Nasal cavity respiratory epithelium epithelial cell of viscerocranial mucosa (primary cell): ENCODE results near the gene TF. TPM values are rescaled to one million over a fixed set of nuclear protein-coding genes. Genes with fewer than 3 reads are reported as not detected.

Experiments
- total RNA-seq: library from RNA; depleted of rRNA; stranded (reverse); fragments of >200 nt; gene quantifications from 2 replicates; pipeline ENCODE4 v1.2.3, GENCODE V29; 2014

TF gene
- 0.21 and 0.34 TPM in 2 replicates for total RNA-seq

GRCh38 chr3:133745981-133746711 lies at the start of gene TF:
Gene TF (plus strand): TSS chr3:133746393. CDS start chr3:133746441, 48 bp downstream.

GRCh38 chr3:133805702-133806475 lies 59.7 kb downstream of the TF start, which contains the start of gene SRPRB:
Gene SRPRB (plus strand): TSS chr3:133805815. CDS start chr3:133805849, 34 bp downstream.

Other genes with a start within 250 kb of the TF start
- 268 and 308 TPM in 2 replicates for gene CDV3, start 172.7 kb upstream of the TF start, total RNA-seq
- 16.1 and 22.9 TPM in 2 replicates for gene TOPBP1, start 84.5 kb upstream of the TF start, total RNA-seq
- gene SRPRB, start 59.4 kb downstream of the TF start, total RNA-seq: 96.7 and 158 TPM in 2 replicates
- gene RAB6B, start 149.5 kb downstream of the TF start, total RNA-seq: under 0.01 and 0.64 TPM in 2 replicates